ENCODE measurements around the gene CABCOCO1.
"Not testable (repeated sequence)": the region's sequence is repeated elsewhere in the genome, so short reads cannot be mapped to it uniquely, and the experiment has no call there.

The CABCOCO1 gene

DNA sequence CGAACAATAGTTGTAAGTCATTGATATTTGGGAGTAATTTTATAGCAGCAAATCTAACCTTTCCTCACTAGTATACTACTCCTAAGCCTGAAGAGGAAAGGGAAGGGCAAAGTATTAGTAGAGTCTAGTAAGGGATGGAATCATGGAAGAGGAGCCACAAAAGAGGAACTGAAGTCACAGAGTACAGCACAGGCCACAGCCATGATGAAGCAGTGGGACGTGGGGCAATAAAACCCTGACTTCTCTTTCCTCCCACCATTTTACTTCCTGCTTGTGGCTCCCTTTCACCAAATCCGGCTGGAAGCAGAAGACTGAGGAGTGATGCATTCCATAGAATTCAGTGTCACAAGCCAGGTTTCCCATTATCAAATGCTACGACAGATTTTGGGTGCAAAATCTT lies 58.7 kb downstream of the CABCOCO1 start:
- DNase-seq = no peak

DNA sequence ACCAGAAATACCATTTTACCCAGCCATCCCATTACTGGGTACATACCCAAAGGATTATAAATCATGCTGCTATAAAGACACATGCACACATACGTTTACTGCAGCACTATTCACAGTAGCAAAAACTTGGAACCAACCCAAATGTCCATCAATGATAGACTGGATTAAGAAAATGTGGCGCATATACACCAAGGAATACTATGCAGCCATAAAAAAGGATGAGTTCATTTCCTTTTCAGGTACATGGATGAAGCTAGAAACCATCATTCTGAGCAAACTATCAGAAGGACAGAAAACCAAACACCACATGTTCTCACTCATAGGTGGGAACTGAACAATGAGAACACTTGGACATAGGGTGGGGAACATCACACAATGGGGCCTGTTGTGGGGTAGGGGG lies 62.5 kb downstream of the CABCOCO1 start:
- not testable (repeated sequence) for DNase-seq

DNA sequence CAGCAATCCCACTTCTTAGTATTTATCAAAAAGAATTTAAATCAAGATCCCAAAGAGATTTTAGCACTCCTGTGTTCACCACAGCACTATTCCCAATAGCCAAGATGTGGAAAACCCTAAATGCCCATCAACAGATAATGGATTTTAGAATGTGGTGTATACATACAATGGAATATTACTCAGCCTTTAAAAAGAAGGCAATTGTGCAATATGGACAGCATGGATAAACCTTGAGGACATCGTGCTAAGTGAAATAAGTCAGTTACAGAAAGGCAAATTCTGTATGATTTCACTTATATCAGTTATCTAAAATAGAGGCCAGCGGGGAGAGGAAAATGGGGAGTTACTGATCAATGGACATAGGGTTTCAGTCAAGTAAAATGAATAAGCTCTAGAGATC lies 66.9 kb downstream of the CABCOCO1 start:
- no peak for DNase-seq

DNA sequence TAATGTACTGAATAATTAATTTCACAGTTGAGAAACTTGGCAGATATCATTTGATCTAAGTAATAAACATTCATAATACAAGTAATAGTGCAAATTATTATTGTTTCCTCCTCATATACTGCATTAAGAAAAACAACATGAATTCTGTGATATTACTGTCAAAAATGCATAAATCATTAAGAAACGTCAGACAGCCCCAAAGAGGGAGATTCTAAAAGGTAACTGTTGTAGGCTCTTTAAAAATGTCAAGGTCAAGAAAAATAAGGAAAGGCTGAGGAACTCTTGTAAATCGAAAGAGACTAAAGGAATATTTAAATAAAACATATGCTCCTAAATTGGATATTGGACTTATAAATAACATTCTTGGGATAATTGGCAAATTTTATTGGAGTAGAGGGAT lies 67.9 kb downstream of the CABCOCO1 start:
- no peak for DNase-seq

DNA sequence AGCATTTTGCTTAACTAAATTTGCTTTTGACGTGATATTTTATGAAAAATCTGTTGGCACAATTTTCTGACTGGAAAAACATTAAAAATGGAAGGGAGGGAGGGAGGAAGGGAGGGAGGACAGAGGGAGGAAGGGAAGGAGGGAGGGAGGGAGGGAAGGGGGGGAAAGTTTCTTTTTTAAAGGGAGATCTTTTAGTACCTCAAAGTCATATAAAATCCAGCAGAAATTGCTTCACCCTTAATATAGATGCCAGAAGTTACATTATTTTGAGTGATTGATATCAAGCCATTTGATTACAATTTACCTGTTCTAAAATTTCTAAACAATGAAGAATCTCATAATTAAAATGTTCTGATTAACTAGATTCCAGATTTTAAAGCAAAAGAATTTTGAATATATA lies 68.9 kb downstream of the CABCOCO1 start:
- no peak for DNase-seq

DNA sequence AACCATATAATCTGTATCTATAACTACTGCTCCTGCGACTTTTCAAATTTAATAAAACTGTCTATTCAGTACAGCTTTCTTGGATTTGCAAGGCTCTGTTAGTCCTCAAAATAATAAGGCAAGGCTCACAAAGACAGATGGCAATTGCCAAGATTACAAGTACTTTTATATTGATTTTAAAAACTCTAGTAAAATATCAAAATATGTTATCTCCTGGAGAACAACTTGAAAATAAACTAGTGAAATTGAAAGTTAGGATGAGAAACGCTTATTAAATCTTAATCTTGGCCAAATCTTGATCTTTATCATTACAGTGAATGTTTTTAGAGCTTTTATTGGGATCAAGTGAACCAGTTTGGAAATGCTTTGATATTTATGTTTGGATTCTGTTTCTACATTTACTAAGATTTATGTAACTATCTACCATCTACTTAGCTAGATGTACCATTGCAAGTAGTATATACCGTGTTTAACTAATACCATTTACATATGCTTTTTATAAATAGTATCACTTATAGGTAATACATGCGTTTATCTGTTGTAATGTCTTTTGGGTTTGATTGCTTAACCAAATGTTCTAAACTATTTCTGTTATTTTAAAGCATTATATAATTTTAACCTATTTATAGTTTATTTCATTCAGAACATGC lies 70.0 kb downstream of the CABCOCO1 start:
- DNase-seq = no peak

DNA sequence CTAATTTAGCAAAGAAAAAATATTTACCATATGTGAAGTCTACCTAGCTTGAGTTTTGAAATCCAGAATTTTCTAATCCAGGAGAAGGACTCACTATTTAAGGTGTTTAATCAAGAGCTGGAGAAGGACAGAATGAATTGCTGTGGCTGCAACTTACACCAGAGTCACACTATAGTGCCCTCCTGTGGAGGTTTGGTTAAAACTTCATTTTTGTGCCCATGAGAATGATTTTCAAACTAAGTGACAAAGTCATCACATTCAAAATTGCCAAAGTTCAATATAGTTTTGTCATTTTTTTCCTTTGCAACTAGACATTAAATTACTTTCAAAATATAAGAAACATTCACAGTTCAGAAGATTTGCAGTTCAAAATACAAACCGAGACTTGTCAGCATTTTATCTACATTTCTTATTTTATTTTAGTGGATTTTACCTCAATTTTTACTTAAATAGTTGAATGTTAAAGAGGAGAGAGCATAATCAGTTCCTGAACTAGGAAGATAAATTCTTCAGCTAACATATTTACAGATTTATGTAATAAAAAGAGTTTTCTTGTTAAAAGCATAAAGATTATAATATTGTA lies 70.7 kb downstream of the CABCOCO1 start:
- DNase-seq = no peak

DNA sequence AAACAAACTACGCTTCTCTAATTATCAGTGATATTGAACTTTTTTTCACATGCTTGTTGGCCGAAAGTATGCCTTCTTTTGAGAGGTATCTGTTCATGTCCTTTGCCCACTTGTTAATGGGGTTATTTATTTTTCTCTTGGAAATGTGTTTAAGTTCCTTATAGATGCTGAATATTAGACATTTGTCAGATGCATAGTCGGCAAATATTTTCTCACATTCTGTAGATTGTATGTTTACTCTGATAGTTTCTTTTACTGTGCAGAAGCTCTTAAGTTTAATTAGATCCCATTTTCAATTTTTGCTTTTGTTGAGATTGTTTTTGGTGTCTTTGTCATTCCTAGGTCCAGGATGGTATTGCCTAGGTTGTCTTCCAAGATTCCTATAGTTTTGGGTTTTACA lies 73.2 kb downstream of the CABCOCO1 start:
- no peak for DNase-seq

DNA sequence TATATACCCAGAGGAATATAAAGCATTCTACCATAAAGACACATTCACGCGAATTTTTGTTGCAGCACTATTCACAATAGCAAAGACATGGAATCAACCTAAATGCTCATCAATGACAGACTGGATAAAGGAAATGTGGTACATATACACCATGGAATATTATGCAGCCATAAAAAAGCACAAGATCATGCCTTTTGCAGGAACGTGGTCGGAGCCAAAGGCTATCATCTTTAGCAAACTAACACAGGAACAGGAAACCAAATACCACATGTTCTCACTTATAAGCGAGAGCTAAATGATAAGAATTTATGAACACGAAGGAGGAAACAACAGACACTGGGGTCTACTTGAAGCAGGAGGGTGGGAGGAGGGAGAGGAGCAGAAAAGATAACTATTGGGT lies 74.7 kb downstream of the CABCOCO1 start:
- DNase-seq = not testable (repeated sequence)

DNA sequence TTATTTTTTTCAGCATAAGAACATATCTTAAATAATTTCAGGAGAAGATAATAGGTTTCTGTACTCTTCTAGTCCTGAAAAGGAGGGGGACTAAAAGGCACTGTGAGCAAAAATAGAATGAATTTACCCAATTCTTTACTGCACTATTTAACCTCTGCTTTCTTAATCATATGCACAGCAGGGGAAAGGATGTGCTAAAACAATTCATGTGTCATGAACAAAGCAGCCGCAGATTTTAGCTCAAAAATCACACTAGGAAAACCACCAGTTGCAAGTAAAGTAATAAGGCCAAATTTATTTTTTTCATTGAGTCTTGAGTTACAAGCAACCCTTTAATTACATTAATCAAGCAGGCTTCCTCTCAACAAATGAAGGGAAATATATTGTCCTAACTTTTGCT lies 80.1 kb downstream of the CABCOCO1 start:
- DNase-seq = no peak

DNA sequence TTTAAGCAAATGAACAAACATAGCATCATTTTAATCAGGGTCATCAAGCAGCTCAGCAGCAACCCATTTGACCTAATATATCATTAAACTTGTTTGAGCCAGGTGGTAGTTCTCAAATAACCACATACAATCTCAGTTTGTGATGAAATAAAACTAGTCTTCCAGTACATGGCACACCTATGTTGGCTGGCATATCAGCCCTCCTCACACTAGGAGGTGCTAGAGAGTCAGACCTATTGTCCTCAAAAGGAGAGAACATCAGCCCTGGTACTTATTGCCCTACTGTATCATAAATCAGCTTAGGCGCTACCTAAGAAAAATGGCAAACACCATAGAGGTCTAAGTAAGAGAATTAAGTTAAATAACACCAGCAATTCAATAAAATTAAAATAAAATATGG lies 81.7 kb downstream of the CABCOCO1 start:
- DNase-seq = no peak

DNA sequence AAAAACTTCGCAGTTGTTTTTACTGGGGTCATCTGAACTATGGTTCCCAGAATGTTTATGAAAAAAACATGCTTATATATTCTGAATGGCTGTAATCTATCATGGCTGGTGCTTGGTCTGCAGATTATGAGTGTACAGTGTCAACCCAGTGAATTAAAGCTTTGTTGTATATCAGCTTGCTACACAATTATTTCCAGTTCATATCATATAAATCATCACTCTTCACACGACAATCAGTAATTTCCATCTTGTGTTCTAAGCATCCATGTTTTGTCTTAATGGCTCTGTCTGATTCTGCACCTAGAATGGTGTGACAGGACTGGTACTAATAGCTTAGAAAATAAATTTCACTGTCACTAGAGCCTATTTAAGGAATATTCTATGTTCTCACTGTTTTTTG lies 83.6 kb downstream of the CABCOCO1 start:
- DNase-seq = no peak

DNA sequence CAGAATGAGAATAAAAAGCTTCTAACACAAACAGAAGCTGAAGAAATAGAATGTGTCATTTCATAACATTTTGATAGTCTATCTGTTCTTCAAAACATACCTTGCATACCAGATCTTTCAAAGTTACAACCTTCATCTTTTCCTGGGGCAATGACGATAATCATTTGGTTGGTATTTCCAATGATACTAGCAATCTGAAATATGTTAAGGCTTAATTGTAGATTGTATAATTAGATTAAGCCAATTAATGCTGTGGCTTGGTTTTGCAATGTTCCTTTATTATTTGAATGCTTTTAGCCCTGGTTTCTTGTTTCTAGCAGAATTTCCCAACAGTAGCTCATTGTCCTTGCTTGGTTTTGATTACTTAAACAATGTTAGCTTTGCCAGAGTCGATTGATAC lies 84.6 kb downstream of the CABCOCO1 start:
- DNase-seq = no peak

DNA sequence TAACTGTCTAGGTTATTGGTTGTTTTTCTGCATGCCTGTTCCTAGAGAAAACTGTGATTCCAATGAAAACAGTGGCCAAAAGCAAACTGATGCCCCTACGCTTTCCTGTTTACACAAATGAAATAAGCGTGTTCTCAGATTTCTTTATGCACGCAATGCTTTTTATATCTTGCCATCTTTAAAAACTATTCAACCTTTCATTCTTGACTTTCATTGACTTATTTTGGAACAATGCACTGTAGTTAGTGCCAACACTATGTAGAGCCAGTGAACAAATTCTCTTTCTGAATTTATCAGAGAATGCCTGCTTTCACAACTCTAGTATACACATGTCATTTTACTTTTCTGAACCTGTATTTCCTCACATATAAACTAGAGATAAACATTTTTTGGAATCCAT lies 86.6 kb downstream of the CABCOCO1 start:
- DNase-seq = no peak

DNA sequence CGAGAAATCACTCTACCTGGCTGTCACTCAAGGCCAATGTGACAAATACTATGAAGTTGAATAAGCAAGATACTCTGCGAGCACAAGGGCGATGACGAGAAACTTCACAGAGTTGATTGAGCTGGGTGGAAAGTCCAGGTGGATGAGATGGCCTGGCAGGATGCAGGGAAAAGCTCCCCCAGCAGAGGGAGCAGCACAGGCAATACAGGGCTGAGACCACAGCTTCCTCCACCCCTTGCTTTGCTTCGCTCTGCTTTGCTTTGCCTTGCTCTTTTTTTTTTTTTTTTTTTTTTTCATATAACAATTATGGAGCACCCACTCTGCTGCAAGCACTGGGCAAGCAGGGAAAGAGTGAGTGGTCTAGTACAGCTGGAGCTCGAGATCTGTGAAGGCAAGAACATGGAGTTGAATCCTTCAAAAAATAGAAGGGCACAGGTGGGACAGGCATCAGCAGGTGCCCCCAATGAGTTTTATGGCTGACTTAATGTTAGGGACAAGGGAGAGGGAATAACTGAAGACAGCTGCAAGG lies 88.3 kb downstream of the CABCOCO1 start:
- no peak for DNase-seq

DNA sequence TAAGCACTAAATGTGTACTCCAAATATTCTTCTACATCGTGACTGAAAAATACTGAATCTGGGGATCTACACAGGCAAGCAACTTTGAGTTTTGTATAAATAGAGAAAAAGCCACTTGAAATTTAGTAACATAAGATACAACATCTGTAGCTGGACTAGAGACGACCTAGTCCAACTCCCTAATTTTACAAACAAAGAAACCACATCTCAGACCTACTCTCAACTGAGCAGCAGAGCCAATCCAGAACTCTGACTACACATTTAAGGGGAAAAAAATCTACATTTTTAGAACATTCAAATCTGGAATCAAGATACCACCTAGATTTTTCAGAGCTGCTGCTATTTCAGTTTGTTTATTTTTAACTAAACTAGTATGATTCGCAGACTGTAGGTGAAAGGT lies 88.9 kb downstream of the CABCOCO1 start:
- no peak for DNase-seq

DNA sequence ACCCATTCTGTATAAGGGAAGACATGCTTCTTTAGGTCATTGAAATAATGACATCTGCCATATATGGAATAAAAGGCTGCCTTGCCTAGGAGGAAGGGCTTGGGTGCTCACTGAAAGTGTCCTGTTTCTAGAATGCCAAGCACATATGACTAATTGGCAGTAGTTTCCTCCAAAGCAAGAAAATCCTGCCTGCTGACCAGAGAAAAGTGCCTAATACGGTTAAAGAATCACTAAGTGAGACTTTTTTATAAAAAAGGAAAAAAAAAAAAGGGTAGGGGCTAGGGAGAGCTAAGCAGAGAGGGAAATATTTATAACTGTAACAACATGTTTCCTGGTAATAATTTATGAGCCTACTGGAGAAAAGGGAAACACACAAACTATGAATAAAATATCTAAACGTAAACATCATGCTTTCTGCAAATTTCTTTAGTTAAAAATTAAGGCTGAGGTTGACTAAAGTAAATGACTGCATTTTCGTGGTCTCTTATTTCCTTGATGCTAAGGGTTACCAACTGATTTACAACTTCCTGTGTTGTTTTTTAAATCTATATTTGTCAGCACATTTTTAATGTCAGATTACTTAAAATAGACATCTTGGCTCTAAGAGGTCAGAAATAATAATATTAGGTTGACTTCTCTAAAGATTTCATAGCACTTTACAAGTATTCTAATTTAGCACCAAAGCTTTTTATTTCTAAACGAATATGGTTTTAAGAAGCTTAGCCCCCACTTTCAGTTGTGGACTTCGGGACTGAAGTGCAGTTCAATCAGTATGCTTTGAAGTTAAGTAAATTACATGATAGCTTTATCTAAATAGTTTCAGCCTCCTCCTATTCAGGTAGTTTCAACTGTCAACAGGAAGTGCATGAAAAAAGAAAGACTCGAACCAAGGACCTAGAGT lies 89.6 kb downstream of the CABCOCO1 start:
- no peak for DNase-seq

DNA sequence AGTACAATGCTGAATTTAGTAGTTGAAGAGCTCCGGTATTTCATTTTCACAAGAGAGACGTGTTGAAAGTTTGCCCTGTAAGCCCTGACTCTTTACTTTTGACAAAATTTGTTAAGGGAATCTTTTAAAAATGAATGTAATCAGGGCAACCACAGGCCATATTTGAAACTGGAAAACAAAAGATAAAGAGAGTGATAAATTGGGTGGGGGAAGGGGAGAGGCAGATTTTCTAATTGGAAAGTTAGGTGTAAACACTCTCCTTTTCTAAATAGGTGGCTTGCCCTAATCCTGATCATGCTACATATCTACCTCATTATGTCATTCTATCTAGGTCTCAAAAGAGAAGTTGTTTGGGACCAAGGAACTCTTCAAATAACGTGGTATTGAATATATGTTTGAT lies 90.7 kb downstream of the CABCOCO1 start:
- DNase-seq = no peak

DNA sequence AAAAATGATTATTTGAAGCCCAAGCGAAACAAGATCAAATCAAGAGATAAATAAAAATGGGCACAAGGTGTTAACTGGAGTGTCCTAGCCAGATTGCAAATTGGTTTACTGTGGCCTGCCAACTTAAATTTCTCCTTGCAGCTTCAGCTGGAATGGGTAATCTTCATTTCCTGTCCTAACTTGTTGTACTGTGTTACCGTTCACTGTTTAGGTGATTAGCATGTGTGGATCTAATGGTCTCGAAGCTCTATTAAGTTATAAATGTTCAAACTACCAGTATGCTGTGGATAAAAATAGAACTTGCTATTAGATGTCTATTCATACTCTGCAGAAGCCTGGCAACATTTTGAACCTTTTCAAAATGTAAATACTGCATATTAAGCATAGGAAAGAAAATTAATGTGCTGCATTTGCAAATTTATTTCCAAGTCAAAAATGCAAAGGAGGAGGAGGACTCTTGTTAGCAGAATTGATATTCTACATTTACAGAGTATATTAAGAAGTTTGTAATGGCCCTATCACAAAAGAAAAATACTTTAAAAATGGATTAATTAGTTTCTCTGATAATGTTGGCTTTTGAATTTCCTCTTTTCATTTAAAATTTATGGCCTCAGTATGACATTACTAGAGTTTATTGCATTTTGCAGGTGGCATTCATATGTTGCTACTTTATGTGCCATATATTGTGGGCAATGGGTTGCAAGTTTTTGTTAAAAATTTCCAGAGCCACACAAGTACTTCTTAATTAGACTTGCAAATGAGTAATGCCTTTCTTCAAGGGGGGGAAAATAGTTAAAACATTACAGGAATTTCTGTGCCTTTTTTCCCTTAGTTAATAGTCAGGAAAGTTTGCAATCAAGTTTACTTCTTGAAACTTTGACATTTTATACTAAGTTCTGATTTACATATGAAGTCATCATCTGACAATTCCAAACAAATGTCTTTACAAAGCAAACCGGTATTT lies 92.1 kb downstream of the CABCOCO1 start:
- DNase-seq = no peak

DNA sequence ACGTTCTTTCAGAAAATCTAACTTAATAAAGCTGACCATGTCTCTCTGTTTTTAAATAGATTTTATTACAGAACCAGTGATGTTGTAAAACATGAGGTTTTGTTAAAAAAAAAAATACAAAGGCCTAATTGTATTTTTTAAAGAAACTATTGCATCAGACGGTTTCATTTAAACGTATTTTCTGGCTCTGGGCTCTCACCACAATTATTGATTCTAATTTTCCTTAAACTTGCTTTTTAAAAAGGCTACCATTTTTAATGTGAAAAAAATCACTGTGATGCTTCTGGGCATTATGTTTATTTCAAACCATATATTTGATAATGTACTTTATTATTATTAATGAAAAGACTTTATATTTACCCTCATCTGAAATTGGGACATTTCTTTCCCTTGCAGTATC lies 94.3 kb downstream of the CABCOCO1 start:
- no peak for DNase-seq

DNA sequence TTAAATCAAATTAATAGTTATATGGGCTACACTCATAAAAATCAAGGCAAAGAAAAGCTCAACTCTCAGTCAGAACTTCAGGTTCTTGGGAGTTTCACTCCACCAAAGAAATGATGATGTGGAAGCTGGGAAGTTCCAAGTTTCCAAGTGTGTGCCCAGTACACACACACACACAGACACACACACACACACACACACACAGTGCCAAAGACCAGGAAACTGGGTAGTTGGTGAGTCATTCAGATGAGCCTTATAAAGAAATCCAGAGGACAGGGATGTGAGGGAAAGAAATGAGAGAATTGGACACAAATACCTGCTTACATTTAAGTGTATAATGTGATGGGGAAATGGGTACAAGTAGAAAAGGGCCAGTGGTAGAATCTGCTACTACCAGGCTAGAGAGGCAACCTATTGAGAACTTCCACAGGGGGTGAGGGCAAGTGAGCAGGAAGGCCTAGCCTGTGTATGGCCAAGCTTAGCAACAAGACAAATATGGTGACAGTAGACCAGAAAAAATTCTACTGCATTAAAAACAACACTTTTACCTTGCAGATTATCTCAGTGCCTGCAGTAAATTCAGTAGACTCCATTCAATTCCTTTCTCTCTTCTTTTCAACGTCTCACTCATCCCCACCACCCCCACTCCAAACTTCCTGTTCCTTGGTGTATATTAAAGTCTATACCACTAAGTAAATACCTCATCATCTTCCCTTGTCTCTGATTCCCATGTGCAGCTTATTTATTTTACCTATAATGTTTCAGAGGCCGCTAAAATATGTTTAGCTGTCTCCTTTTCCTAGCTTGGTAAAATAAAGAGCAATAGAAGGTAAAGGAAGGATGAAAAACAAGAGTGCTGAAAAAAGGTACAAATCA lies 95.0 kb downstream of the CABCOCO1 start:
- DNase-seq = no peak

DNA sequence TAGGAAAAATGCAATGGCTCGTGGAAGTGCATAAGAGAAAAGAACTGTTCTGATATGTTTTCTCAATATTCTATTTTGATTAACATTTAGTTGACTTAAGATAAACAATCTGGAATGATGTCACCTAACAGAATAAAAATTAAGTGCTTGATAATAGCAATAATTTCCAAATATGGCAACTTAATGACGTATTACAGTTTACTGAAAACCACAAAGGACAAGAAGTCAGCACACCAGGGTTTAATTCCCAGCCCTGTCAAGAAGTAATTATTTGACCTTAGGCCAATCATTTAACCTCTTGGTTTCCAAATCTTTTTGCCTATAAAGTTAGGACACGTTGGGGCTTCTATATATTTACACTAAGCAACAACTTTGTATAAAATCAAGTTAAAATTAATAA lies 95.7 kb downstream of the CABCOCO1 start:
- no peak for DNase-seq

Data from cerebellar nuclear complex (tissue), 1 donor.